ENCODE data around the gene LRRC23. TPM values are rescaled to one million over a fixed set of nuclear protein-coding genes. Genes with fewer than 3 reads are reported as not detected.
A peak's percentile ranks its signal among the peaks of the same experiment; 100 is the strongest.

Gene LRRC23
- total RNA-seq, 1 donor, result 7.6 TPM

DNA sequence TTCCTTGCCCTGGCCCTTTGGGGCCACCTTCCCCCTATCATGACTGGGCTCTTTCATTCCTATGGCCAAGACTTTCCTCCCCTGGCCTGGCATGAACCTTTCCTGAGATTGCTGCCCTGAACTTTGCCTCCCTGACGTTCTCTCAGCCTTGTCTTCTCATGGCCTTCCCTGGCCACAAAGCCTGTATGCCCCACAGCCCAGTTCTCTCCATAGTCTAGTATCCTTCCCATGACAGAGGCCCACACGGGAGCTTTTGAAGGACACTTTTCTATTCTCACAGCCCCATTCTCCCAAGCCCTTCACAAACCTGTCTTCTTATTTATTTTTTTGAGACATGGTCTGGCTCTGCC is 34.5 kb downstream of the LRRC23 start:
- Histone ChIP-seq H3K4me3 (ENCODE audit: insufficient read depth, low read length) (no peak overlapping the region), H4K20me1 (ENCODE audit: insufficient read depth, low read length) (peaks cover 3% of the 10 kb centered on the region), H3K27me3 (ENCODE audit: insufficient read depth, low read length) (no peaks in the 10 kb centered on the region), H2AFZ (ENCODE audit: low read length) (no peak overlapping the region), H3K9me3 (ENCODE audit: low read depth, low read length) (no peaks in the 10 kb centered on the region), H3K27ac (ENCODE audit: low read depth, low read length) (no peak overlapping the region), H3K4me2 (ENCODE audit: insufficient read depth, low read length) (no peak overlapping the region), H3K79me2 (ENCODE audit: insufficient read depth, low read length) (peaks cover 12% of the 10 kb centered on the region), H3K4me1 (ENCODE audit: insufficient read depth, low read length) (peaks cover 26% of the 10 kb centered on the region), H3K36me3 (ENCODE audit: insufficient read depth, low read length) (peaks cover 53% of the 10 kb centered on the region)
- no peak for DNase-seq (ENCODE audit: insufficient read length, low spot score, missing footprints)
- TF ChIP-seq CTCF (IDR thresholded peaks at IDR 0.05; ENCODE audit: extremely low read depth, low read depth, low read length), result no peak

- Histone ChIP-seq H3K9me3 (ENCODE audit: low read depth, low read length) (no peaks in the 10 kb centered on the region), H3K4me1 (ENCODE audit: insufficient read depth, low read length) (peaks cover 26% of the 10 kb centered on the region), H3K4me2 (ENCODE audit: insufficient read depth, low read length) (no peak overlapping the region), H4K20me1 (ENCODE audit: insufficient read depth, low read length) (no peaks in the 10 kb centered on the region), H3K4me3 (ENCODE audit: insufficient read depth, low read length) (no peak overlapping the region), H3K27me3 (ENCODE audit: insufficient read depth, low read length) (no peaks in the 10 kb centered on the region), H3K79me2 (ENCODE audit: insufficient read depth, low read length) (peaks cover 7% of the 10 kb centered on the region), H2AFZ (ENCODE audit: low read length) (no peak overlapping the region), H3K36me3 (ENCODE audit: insufficient read depth, low read length) (peaks cover 48% of the 10 kb centered on the region), H3K27ac (ENCODE audit: low read depth, low read length) (peak overlapping the region; percentile 8)
- no peak for TF ChIP-seq CTCF (IDR thresholded peaks at IDR 0.05; ENCODE audit: extremely low read depth, low read depth, low read length)
- DNase-seq (ENCODE audit: insufficient read length, low spot score, missing footprints), result no peak
Observed at GRCh38 chr12:6941267-6941666, 36.6 kb downstream of the LRRC23 start.

DNA sequence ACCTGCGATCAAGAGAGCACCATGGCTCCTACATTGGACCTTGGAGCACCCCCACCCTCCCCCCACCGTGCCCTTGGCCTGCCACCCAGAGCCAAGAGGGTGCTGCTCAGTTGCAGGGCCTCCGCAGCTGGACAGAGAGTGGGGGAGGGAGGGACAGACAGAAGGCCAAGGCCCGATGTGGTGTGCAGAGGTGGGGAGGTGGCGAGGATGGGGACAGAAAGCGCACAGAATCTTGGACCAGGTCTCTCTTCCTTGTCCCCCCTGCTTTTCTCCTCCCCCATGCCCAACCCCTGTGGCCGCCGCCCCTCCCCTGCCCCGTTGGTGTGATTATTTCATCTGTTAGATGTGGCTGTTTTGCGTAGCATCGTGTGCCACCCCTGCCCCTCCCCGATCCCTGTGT is 37.2 kb downstream of the LRRC23 start:
- Histone ChIP-seq H4K20me1 (ENCODE audit: insufficient read depth, low read length) (no peaks in the 10 kb centered on the region), H3K4me3 (ENCODE audit: insufficient read depth, low read length) (no peak overlapping the region), H3K4me1 (ENCODE audit: insufficient read depth, low read length) (peaks cover 26% of the 10 kb centered on the region), H3K4me2 (ENCODE audit: insufficient read depth, low read length) (no peak overlapping the region), H3K27me3 (ENCODE audit: insufficient read depth, low read length) (no peaks in the 10 kb centered on the region), H3K27ac (ENCODE audit: low read depth, low read length) (peak overlapping the region; percentile 82), H2AFZ (ENCODE audit: low read length) (no peak overlapping the region), H3K79me2 (ENCODE audit: insufficient read depth, low read length) (peaks cover 7% of the 10 kb centered on the region), H3K9me3 (ENCODE audit: low read depth, low read length) (no peaks in the 10 kb centered on the region), H3K36me3 (ENCODE audit: insufficient read depth, low read length) (peaks cover 44% of the 10 kb centered on the region)
- DNase-seq (ENCODE audit: insufficient read length, low spot score, missing footprints), result no peak
- no peak for TF ChIP-seq CTCF (IDR thresholded peaks at IDR 0.05; ENCODE audit: extremely low read depth, low read depth, low read length)

GRCh38 chr12:6942331-6942665 is 37.7 kb downstream of the LRRC23 start:
- Histone ChIP-seq H3K9me3 (ENCODE audit: low read depth, low read length) (no peaks in the 10 kb centered on the region), H3K27me3 (ENCODE audit: insufficient read depth, low read length) (no peaks in the 10 kb centered on the region), H3K27ac (ENCODE audit: low read depth, low read length) (peak overlapping the region; percentile 82), H3K4me2 (ENCODE audit: insufficient read depth, low read length) (peak overlapping the region; percentile 95), H3K36me3 (ENCODE audit: insufficient read depth, low read length) (peaks cover 44% of the 10 kb centered on the region), H3K4me1 (ENCODE audit: insufficient read depth, low read length) (peaks cover 26% of the 10 kb centered on the region), H3K79me2 (ENCODE audit: insufficient read depth, low read length) (peaks cover 7% of the 10 kb centered on the region), H4K20me1 (ENCODE audit: insufficient read depth, low read length) (no peaks in the 10 kb centered on the region), H2AFZ (ENCODE audit: low read length) (no peak overlapping the region), H3K4me3 (ENCODE audit: insufficient read depth, low read length) (no peak overlapping the region)
- DNase-seq (ENCODE audit: insufficient read length, low spot score, missing footprints), result no peak
- no peak for TF ChIP-seq CTCF (IDR thresholded peaks at IDR 0.05; ENCODE audit: extremely low read depth, low read depth, low read length)
